PC-3 (cell line): ENCODE results near the gene COL4A1. TPM values are rescaled to one million over a fixed set of nuclear protein-coding genes. Genes with fewer than 3 reads are reported as not detected.
"Not testable (repeated sequence)": the region's sequence is repeated elsewhere in the genome, so short reads cannot be mapped to it uniquely, and the experiment has no call there.

ENCODE experiments used
- ATAC-seq: fragments of 200-7000 bp; cut with Tn5 transposase; 2 replicates; pipeline ENCODE4 v1.9.1; 2020; ENCODE audit warnings: mild to moderate bottlenecking, moderate library complexity
- BruUV-seq: library from RNA; stranded (reverse); fragments of 400-500 nt; replicated peaks from 2 replicates; lab custom pipeline; 2021; lab: Mats Ljungman, UMichigan
- CTCF ChIA-PET: fragments of 300-600 bp; sonication (Branson Sonifier 250); formaldehyde crosslinking; loops from one replicate; lab custom pipeline; 2022; ENCODE audit warnings: antibody characterized with exemption; lab: Charles Lee
- POLR2A ChIA-PET: fragments of 300-600 bp; sonication (Branson Sonifier 250); formaldehyde crosslinking; loops from one replicate; lab custom pipeline; 2022; ENCODE audit warnings: antibody characterized with exemption; ENCODE audit not compliant: unreplicated experiment; lab: Charles Lee
- DNase-seq: peaks from one replicate; pipeline ENCODE4 v3.0.0-alpha.2; 2015
- H2AFZ ChIP-seq: fragments of 300-600 bp; sonication (generic); 2 replicates; pipeline ENCODE4 v1.6.0; 2016; ENCODE audit warnings: antibody characterized with exemption, low read length
- H3F3A ChIP-seq: fragments of 300-600 bp; sonication (generic); one replicate; pipeline ENCODE4 v1.6.0; 2017; ENCODE audit warnings: antibody characterized with exemption, low read length, control low read depth, mild to moderate bottlenecking; ENCODE audit not compliant: unreplicated experiment
- H3K27ac ChIP-seq: fragments of 300-600 bp; sonication (generic); 2 replicates; pipeline ENCODE4 v1.5.1; 2016; ENCODE audit warnings: mild to moderate bottlenecking, low read length
- H3K27me3 ChIP-seq: fragments of 300-600 bp; sonication (generic); 2 replicates; pipeline ENCODE4 v1.6.1; 2016; ENCODE audit warnings: low read length, mixed read lengths
- H3K36me3 ChIP-seq: fragments of 300-600 bp; sonication (generic); 2 replicates; pipeline ENCODE4 v1.6.1; 2016; ENCODE audit warnings: low read depth, mixed run types, low read length, mixed read lengths
- H3K4me1 ChIP-seq: fragments of 300-600 bp; sonication (generic); 2 replicates; pipeline ENCODE4 v1.5.1; 2016; ENCODE audit warnings: low read length; ENCODE audit not compliant: insufficient read depth
- H3K4me2 ChIP-seq: fragments of 300-600 bp; sonication (generic); 2 replicates; pipeline ENCODE4 v1.6.0; 2016; ENCODE audit warnings: low read length
- H3K4me3 ChIP-seq: fragments of 300-600 bp; sonication (generic); 2 replicates; pipeline ENCODE4 v1.5.1; 2016; ENCODE audit warnings: mild to moderate bottlenecking, low read length, mixed read lengths
- H3K79me2 ChIP-seq: fragments of 300-600 bp; sonication (generic); 2 replicates; pipeline ENCODE4 v1.6.1; 2017; ENCODE audit warnings: low read length, mixed read lengths
- H3K9ac ChIP-seq: fragments of 300-600 bp; sonication (generic); 2 replicates; pipeline ENCODE4 v1.6.0; 2016; ENCODE audit warnings: mild to moderate bottlenecking, low read length
- H3K9me2 ChIP-seq: fragments of 300-600 bp; sonication (generic); replicated peaks from 2 replicates; pipeline ENCODE4 v1.6.1; 2016; ENCODE audit warnings: mixed run types, low read length, mixed read lengths
- H3K9me3 ChIP-seq: fragments of 300-600 bp; sonication (generic); 2 replicates; pipeline ENCODE4 v1.6.1; 2016; ENCODE audit warnings: low read length, mixed read lengths
- H4K20me1 ChIP-seq: fragments of 300-600 bp; sonication (generic); 2 replicates; pipeline ENCODE4 v1.6.1; 2016; ENCODE audit warnings: low read length, mixed read lengths
- EZH2 ChIP-seq: fragments of 300-600 bp; sonication (generic); IDR thresholded peaks from one replicate; pipeline ENCODE4 v1.6.1; 2017; ENCODE audit warnings: antibody characterized with exemption, mild to moderate bottlenecking, low read length; ENCODE audit not compliant: unreplicated experiment
- EZH2phosphoT487 ChIP-seq: fragments of 300-600 bp; sonication (generic); IDR thresholded peaks from 2 replicates; pipeline ENCODE4 v1.6.1; 2018; ENCODE audit warnings: mild to moderate bottlenecking, antibody characterized with exemption, low read length, borderline replicate concordance
- intact Hi-C: fragments of 100-400 bp; cut with micrococcal nuclease; formaldehyde crosslinking; loops from 2 replicates; pipeline ENCODE4 v1.9.0; 2023
- total RNA-seq: library from RNA; depleted of rRNA; stranded (reverse); fragments of >200 nt; gene quantifications from 2 replicates; pipeline ENCODE4 v1.2.3, GENCODE V29; 2014
- TF ChIP-seq, protein P1 (sequence below): fragments of 300-600 bp; sonication (generic); conservative IDR thresholded peaks from 2 replicates; pipeline ENCODE4 v1.5.1; 2017; ENCODE audit warnings: antibody characterized with exemption, low read depth, mild to moderate bottlenecking, low read length

The COL4A1 gene
- total RNA-seq, 1 experiment from 2014 or later: 48.7 TPM

DNA sequence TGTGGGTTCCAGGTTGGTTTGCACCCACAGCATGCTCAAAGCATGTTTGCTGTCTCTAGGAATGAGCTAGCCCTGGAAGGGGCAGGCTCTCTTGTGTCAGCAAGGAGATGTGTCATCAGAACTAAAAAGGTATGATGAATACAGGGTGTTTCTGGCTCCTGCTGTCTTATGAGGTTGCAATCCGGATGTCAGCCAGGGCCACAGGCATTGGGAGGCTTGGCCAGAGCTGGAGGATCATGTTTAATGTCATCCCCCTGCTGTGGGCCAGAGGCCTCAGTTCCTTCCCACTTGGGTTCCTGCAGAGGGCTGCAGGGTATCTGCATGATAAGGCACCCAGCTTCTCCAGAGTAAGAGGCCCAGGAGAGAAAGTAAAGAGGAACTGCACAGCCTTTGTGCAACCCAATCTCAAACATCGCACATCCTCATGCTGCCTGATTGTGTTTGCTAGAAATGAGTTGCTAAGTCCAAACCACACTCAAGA is 193.6 kb downstream of the COL4A1 start:
- Histone ChIP-seq H3F3A (no peaks in the 10 kb centered on the region), H3K9ac (no peak overlapping the region), H3K27me3 (no peaks in the 10 kb centered on the region), H3K4me2 (no peak overlapping the region), H3K79me2 (no peaks in the 10 kb centered on the region), H3K4me3 (no peak overlapping the region), H3K36me3 (no peaks in the 10 kb centered on the region), H4K20me1 (no peaks in the 10 kb centered on the region), H3K9me2 (no peaks in the 10 kb centered on the region), H3K4me1 (peaks cover 28% of the 10 kb centered on the region), H2AFZ (no peak overlapping the region), H3K9me3 (no peaks in the 10 kb centered on the region), H3K27ac (peak overlapping the region; percentile 32; the same call in 1 of the 2 replicates)
- BruUV-seq: no TSS peak
- ChIA-PET POLR2A (no interaction called here), CTCF (interaction anchor here (0.6 to 1.3 kb wide), 2 partner anchors 328 to 1154 kb away, joined by 3 read pairs; no protein-coding TSS in a partner anchor)
- DNase-seq (peak; percentile 73), ATAC-seq (peak; percentile 48)
- intact Hi-C loops: loop anchor here (5.0 to 10.0 kb wide), 3 partner anchors 501 to 841 kb away; no protein-coding TSS in a partner anchor
- no peak for TF ChIP-seq EZH2
- TF ChIP-seq EZH2phosphoT487: no peak
- TF ChIP-seq, protein P1, sequence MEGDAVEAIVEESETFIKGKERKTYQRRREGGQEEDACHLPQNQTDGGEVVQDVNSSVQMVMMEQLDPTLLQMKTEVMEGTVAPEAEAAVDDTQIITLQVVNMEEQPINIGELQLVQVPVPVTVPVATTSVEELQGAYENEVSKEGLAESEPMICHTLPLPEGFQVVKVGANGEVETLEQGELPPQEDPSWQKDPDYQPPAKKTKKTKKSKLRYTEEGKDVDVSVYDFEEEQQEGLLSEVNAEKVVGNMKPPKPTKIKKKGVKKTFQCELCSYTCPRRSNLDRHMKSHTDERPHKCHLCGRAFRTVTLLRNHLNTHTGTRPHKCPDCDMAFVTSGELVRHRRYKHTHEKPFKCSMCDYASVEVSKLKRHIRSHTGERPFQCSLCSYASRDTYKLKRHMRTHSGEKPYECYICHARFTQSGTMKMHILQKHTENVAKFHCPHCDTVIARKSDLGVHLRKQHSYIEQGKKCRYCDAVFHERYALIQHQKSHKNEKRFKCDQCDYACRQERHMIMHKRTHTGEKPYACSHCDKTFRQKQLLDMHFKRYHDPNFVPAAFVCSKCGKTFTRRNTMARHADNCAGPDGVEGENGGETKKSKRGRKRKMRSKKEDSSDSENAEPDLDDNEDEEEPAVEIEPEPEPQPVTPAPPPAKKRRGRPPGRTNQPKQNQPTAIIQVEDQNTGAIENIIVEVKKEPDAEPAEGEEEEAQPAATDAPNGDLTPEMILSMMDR: no peak

DNA sequence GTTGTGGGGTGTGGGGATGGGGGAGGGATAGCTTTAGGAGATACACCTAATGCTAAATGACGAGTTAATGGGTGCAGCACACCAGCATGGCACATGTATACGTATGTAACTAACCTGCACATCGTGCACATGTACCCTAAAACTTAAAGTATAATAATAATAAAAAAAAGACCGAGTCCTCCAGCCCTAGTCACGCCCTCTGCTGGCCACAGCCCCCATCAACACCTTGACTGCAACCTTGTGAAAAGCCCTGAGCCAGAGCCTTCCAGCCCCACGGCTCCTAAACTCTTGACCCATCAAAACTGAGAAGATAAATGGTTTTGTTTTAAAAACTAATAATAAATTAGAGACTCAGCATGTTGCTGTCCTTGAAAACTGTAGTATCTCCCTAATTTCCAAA is 194.6 kb downstream of the COL4A1 start:
- H3K27me3 ChIP-seq, H2AFZ ChIP-seq, H3K9me2 ChIP-seq, H3K9ac ChIP-seq, H4K20me1 ChIP-seq, BruUV-seq, ATAC-seq, H3K27ac ChIP-seq, H3K9me3 ChIP-seq, H3F3A ChIP-seq, H3K4me2 ChIP-seq, H3K79me2 ChIP-seq, H3K36me3 ChIP-seq, H3K4me3 ChIP-seq, POLR2A ChIA-PET: not testable (repeated sequence)
- H3K4me1 ChIP-seq: peaks cover 28% of the 10 kb centered on the region
- CTCF ChIA-PET: interaction anchor here (1.3 kb wide), 1 partner anchor 327 kb away, joined by 3 read pairs; no protein-coding TSS in a partner anchor
- TF ChIP-seq, protein P1: peak; percentile 37
- intact Hi-C loops: loop anchor here (5.0 to 10.0 kb wide), 3 partner anchors 500 to 840 kb away; no protein-coding TSS in a partner anchor
- peak; percentile 39 for DNase-seq

DNA sequence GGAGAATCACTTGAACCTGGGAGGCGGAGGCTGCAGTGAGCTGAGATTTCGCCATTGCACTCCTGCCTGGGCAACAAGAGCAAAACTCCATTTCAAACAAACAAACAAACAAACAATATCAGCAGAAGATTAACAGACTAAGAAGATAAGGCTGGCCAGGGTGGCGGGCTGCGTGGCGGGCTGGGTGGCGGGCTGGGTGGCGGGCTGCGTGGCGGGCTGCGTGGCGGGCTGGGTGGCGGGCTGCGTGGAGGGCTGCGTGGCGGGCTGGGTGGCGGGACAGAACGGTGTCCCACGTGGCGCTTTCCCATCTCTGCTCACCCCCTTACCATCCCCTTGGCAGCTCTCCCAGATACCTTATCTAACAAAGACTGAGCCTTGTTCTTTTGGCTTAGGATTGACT is 196.2 kb downstream of the COL4A1 start:
- Histone ChIP-seq H3K9ac (no peak overlapping the region), H3F3A (no peaks in the 10 kb centered on the region), H2AFZ (no peak overlapping the region), H3K4me1 (peaks cover 28% of the 10 kb centered on the region), H3K27ac (no peak overlapping the region), H3K4me2 (no peak overlapping the region), H3K36me3 (no peaks in the 10 kb centered on the region), H3K79me2 (no peaks in the 10 kb centered on the region), H3K9me3 (no peaks in the 10 kb centered on the region), H3K9me2 (no peaks in the 10 kb centered on the region), H3K4me3 (no peak overlapping the region), H4K20me1 (no peaks in the 10 kb centered on the region), H3K27me3 (no peaks in the 10 kb centered on the region)
- ChIA-PET CTCF (interaction anchor here (0.6 kb wide), 1 partner anchor 216 kb away, joined by 3 read pairs; no protein-coding TSS in a partner anchor), POLR2A (no interaction called here)
- ATAC-seq (no peak), DNase-seq (no peak)
- BruUV-seq: no TSS peak
- intact Hi-C loops: loop anchor here (5.0 to 10.0 kb wide), 3 partner anchors 498 to 838 kb away; no protein-coding TSS in a partner anchor
- TF ChIP-seq EZH2 (no peak), EZH2phosphoT487 (no peak)
- TF ChIP-seq, protein P1: no peak
